ENCODE measurements around the gene TNS1.
"Not testable (repeated sequence)": the region's sequence is repeated elsewhere in the genome, so short reads cannot be mapped to it uniquely, and the experiment has no call there.

Gene TNS1

DNA sequence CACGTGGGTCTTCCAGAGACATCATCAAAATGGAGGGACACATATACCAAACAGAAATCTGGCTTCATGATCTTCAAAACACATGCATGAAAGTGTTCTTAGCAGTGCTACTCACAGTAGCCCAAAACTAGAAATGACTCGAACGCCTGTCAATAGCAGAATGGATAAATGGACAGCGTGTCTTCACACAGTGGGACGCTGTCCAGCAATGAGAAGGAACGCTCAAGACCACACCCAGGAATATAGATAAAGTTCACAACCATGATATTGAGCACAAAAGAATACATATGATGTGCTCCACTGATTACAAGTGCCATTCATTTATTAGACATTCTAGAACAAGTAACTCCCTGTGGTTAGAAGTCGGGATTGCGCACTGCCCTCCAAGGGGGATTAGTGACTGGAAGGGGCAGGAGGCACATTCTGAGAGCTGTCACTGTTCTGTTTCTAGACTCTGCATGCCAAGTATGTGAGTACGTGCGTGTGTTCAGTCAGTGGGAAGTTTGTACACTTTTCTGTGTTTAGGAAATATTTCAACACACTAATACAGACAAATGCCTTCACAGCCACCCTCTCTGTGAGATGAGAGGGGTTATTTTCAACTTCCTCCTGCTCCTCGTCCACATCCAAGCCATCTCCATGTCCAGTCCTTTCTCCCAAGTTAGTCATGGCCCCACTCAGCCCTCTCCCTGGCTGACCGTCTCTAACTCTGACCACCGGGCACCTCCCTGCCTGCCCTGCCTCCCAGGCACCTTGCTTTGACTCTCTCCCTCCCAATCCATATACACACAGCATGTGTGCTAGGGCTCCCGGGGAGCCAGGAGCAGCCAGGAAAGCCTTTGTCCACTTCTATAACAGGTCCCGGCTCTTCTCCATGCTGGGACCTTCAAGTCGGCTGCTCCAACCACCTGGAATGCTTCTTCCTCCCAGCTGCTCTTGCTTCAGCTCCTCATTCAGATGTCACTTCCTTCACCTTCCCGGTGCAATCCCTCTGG is 26.9 kb upstream of the TNS1 start:
- DNase-seq, result no peak

DNA sequence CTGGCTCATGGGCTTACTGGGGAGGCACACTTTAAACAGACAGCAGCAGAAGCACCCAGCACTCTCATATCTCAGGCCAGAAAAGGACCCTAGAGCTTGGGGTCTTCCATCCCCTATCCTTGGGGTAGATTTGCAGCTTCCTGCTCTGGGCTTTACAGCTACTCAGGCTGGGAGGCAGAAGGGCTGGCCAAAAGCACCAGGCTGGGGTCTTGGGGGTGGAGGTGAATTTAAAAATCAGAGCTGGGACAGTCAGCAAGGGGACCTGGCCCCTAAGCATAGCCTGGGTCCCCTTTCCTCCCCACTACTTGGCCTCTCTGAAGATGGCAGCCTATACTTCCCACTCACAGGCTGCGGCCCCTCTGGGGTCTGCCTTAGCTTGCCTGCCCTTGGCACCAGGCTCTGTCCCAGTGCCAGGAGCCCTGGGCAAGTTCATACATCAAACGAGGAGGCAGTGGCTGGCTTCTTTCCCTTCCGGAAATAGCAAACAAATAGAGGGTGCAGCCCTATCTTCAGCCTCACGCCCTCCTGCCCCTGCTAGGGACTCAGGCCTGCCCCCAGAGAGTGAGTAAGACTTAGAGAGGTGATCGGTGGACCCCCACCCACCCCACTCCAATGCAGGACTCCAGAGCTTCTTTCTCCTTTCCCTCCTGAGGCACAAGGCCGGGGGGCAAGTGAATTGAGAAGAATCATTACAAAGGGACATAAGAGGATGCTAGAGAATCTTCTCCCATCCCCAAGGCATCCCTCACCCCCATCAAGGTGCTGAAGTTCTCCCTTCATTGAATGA is 26.0 kb upstream of the TNS1 start:
- no peak for DNase-seq

DNA sequence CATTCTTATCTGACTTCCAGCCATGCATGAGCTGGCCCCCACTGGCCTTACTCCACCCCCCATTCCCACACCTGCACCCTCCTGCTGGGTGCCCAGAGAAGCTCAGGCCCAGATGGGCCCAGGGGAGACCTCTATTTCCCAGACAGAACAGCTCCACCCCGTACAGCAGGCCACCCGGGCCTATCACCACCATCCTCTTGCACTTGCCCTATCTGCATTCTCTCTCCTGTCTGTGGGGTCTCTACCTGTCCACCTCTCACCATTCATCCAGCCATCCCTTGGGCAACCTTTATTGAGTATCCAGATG is 25.3 kb upstream of the TNS1 start:
- no peak for DNase-seq

DNA sequence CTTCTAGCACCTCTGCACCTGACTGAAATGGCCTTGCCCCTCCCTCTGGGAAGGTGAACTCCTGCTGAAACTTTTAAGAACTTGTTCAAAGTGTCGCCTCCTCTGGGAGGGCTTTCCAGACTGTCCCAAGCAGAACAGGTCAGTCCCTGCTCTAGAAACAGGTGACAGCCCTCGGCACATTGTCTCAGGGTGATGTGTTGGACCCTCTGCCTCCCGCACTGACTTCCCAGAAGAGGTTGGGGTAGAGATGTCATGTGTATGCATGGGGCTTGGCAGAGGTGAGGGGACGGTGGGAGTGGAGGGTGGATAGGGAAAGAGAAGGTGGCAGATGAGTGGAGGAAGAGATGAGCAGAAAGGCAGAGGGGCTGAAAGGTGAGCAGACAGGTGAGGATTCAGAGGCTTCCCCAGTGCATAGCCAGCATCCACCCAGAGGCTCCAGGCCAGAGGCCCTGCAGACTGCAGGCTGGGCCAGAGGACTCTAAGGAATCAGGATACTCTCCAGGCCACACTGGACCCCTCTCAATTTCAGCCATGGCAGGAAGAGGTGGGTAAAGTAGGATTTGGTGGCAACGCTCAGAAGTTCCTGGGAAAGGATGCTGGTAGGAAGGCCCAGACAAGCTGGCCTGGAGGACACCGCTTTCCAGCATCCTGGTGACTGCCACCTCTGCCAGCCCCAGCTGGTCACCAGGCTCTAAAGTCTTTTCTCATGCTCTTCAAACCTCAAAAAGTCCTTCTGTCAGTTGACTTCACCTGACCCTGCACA is 24.8 kb upstream of the TNS1 start:
- no peak for DNase-seq

DNA sequence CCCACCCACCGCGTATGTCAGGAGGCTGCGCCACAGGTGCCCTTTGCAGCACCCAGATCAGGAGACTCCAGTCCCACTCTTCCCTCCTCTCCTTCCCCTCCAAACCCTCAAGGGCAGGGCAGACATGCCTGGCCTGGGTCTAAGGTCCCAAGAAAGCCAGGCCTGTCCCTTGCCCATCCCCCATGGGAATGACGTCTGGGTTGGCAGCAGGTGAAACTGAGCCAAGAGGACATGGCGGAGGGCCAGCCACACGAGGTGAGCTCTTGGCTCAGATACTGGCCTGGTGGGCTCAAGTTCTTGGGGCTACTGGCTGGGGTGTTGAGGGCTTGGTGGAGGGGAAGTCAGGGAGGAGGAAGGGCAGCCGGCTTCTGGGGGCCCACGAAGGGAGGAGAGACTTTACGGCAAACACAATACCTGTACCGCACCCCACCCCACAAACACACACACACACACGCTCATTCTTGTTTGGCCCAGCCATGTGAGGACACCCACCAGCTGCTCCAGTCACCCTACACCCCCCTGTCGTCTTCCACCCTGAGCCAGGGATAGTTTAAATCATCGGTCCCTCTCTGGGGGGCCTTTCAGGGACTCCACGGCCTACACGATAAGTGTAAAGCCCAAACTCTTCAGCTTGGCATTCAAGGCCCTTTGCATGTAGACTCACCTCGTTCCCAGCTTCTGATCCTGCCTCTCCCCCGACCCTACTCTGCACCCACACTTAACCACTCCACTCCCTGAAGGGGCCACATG is 24.1 kb upstream of the TNS1 start:
- no peak for DNase-seq

DNA sequence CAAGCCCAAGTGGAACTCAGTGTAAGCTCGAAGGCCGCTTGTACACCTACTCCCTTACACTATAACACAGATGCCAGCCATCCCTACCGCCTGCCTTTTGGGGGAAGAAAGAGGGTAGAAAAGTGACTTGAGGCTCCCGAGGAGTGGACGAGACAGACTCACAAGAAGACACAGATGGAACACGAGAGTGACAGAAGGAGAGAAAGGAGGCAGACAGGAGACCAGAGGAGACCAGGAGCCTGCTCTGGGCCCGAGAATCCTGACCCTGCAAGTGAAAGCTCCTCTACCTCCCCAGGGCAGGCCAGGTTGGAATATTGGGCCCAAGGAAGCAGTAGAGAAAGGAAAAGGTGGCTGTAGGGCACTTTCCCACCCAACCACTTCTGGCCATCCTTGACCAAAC is 23.4 kb upstream of the TNS1 start:
- DNase-seq, result no peak

DNA sequence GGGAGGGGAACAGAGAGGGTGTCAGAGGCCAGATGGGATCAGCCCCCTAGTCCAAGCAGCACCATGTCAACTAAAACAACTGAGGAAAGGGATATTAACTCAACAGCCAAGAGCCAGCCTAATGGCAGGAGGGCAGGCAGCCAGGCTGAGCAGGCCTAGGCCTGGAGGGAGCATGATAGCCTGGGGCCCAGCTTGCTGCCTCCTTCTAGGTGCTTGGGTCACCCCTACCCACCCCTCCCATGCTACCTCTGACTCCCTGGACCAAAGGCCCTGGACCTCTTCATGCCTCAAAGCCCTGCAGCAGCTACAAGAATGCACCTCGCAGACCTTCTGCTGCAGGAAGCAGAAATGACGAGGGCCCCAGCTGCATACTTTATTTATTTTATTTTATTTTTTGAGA is 22.1 kb upstream of the TNS1 start:
- no peak for DNase-seq

DNA sequence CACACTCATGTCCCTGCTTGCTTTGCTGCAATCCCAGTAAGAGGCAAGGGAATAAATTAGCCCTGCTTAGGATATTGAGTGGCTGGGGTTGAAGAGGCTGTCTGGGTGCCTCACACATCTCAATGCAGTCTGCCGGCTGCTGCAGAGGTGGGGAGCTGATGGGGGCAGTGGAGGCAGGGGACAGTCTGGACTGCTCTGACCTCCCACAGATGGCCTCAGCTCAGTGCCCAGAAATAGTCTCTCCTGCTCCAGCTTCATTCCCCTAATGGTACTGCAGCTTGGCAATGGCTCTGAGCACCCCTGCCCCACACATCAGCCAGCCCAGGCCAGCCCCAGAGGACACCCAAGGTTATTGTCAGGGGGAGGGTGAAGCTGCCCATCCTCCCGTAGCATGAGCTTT is 21.5 kb upstream of the TNS1 start:
- DNase-seq, result no peak

DNA sequence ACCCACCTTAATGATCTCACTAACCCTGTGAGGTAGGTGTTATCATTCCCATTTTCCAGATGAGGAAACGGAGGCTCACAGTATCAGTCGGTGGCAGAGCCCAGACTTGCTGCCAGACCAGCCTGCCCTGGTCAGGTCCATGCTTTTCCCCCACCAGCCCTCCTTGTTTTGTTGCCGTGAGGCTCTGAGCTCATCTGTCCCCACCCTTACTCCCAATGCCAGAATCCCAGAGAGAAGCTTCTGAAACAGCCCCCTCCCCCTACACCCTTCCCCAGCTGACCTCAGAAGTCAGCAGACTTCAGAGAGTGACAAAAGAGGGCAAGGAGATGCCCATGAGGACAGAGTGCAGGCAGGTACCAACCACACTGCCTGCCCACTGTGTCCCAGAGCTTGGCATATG is 20.8 kb upstream of the TNS1 start:
- DNase-seq, result no peak

DNA sequence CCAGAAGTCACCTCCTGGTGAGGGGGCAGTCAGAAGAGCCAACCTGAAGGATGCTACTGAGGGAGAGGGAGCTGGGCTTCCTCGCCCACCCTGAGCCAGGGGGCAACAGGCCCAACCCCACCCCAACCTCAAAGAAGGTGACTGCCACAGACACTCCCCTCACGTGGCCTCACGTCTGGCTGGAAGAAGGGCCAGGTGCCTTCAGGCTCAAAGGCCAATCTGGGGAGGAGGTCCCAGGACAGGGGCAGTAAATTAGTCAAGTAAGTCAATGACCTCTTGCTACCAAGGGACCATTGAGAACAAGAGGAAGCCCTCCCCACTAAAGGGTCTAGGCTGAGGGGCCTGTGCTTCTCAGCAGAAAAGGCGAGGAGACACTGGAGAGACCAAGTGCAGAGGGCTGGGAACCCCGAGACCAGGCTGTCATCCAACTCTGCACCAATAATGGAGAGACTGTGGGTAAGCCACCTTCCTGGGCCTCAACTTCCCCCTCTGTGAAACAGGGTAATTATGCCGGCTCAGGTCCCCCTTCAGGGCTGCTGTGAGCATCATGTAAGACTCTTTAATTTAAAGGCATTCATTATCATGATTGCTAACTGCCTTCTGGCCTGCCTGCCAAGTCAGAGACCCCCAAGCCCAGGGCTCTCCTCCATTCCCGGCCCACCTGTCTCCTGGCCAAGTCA is 20.2 kb upstream of the TNS1 start:
- no peak for DNase-seq

DNA sequence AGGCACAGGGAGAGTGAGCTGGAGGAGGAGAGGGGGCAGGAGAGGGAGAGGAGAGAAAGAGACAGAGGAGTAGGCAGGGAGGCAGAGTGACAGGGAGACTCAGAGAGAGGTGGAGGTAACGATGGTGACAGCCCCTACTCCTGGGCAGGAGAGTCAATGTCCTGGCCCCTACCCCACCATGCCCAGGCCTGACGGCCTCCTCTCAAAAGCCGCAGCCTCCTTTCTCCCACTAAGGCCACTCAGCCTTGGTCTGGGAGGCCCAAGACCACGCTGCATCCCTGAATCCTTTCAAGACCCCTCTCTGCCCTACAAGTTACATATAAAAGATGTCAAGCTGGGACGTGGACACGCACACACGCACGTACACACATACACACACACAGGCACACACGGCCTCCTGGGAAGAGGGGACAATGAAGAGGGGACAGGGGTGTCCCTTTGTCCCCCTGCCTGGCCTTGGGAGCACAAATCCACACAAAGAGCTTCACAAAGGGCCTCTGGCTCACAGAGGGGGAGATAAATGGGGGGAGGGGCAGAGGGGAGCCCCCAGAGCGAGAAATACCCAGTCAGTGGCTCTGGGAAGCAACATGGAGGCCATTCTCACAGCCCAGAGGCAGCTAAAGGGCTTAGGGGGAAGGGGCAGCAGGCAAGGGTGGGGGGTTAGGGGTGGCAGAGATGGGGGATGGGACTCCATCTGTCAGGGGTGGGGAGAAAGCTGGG is 19.5 kb upstream of the TNS1 start:
- DNase-seq, result no peak

DNA sequence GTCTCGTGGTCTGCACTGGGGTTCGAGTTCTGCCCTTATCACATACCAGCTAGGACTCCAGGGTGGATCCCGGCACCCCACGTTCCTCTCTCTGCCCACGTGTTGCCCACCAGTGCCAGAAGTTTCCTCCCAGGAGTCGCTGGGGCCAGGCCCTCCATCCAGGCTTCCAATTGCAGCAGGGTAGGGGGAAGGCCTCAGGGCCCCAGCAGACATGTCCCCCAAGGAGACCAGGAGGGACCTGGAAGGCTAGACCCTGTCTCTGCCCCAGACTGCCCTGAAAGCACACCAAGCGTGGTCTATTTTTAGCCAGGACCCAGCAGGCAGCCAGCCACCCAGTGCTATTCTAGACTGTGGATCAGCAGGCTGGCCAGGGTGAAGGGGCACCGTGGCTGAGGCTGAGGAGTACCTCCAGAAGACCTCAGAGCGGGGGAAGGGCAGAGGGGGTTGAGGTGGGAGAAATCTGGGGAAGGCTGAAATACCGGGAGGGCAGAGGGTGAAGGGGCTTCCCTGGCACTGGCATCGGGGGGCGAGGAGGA is 18.8 kb upstream of the TNS1 start:
- DNase-seq, result no peak

DNA sequence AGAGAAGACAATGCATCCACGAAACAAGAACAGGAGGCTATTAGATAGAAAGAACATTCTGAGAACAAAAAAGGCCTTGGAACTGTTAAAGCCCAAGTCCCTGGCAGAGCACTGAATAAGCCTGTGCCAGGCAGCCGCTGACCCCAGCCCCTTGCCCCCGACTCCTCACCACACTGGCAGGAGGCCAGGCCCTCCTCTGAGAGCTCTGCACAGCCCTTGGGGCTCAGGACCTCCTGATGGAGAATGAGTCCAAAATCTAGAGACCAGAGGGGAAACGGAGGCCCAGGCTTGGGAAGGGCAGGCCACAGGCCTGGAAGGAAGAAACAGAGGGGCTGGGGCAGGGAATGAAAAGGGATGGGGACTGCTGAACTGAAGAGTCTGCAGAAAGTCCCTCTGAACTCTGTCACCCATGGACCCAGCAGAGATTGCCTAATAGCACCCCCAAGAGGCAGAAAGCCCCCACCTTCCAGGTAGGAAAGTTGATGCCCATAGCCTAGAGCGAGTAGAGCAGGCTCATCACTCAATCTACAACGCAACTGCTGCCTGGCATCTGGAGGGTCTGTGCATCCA is 18.3 kb upstream of the TNS1 start:
- no peak for DNase-seq

DNA sequence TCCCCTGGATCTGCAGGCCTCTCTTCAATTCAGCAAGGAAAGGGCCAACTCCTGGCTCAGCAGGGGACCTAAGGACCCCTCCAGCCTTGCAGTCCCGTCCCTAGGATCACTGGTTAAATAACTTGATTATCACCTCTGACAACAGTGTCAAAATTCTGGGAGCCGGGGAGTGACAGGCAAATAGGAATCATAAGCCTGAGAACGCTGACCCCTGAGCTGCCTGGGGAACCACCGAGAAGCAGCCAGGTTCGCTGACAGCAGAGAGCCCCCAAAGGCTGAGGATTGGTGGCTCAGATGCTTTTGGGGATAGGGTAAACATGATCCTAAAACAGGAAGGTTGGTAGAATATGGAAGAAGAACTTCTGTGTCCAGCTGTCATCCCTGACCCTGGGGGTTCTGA is 17.5 kb upstream of the TNS1 start:
- DNase-seq, result no peak

DNA sequence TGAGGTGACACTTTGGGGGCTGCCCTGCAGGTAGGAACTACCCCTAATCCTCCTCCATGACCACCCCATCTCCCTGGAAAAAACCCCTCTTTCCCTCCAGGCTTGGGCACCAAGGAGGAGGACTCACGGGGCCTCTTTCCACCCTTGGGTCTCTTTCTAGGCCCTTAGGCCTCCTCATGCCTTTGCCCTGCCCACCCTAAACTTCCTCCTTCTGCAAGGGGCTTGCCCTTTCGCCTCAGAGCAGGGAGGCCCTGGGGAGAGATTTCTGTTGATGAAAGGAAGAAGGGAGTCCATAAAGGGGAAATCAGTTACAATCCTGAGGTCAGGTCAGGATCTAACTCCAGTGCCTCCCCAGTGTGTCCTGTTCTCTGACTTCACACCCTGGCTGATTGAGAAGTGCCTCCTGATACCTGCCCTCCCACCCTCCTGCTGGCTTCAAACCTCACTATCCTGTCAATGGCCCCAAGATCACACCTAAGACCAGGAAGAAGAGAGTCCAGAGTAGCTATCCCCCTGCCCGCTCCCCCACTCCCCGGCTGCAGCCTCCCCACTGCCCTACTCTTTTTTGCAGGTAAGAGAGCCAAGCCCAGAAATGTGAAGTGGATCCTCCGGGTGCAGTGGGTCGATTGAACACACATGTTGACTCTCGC is 16.7 kb upstream of the TNS1 start:
- DNase-seq, result no peak

DNA sequence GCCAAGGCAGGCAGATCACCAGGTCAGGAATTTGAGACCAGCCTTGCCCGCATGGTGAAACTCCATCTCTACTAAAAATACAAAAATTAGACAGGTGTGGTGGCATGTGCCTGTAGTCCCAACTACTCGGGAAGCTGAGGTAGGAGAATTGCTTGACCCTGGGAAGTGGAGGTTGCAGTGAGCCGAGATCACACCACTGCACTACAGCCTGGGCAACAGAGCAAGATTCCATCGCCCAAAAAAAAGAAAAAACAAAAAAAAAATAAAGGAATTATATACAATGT is 16.0 kb upstream of the TNS1 start:
- DNase-seq, result not testable (repeated sequence)

DNA sequence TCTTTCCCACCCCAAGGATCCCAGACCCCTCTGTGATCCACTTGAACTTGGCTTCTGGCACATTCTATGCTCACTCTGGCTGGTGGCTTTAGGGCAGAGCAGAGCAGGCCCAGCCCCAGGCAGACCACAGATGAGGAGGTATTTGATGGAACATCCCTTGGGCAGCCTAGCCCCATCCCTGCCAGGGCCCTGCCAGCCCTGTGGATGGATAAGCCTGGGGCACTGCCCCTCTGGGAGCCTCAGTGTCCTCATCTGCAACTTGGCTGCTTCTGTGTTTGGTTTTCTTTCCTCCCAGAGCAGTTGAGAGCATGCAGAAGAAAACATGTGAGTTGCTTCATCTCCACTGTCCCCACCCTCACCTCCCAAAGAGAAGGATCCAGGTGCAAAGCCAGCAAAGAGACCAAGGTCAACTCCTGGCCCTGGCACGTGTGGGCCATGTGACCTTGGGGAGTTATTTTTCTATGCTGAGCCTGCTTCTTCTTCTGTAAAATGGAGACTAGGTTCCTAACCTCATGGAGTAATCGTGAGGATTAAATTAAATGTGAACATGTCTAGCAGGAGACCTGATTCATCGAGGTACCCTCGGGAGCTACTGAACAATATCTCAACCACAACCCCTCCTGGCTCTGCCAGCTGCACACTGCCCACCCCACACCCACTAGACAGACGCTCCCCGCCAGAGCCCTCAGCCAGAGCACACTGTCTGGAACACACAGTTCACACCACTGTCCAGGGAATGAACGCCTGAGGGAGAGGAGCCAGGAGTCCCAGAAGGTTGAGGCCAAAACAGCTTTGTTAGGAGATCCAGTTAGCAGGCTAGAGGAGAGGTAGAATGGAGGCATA is 14.6 kb upstream of the TNS1 start:
- no peak for DNase-seq

DNA sequence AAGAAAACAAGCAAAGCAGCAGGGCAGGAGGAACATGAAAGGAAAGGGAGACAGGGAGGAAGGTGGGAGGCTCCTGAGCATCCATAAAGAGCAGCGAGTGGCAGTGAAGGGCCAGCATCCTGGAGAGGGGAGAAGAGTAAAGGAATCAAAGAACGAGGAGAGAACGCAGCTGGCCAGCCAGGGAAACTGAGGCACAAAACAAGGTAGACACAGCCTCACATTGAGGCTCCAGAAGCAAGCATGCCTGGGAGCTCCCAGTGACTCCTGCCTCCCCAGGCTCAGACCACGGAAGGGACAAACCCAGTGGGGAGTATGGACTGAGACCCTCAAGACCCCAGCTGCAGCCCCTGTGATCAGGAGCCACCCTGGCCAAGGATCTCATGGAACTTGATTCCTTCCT is 14.0 kb upstream of the TNS1 start:
- no peak for DNase-seq
